GM21526 (cell line): ENCODE data around the gene CAPRIN2.

Source experiments
- ATAC-seq: cut with Tn5 transposase; IDR thresholded peaks from one replicate; pipeline ENCODE4 v1.9.1; 2021; ENCODE audit warnings: moderate library complexity; ENCODE audit not compliant: unreplicated experiment, low FRiP score

Gene CAPRIN2

GRCh38 chr12:30769802-30770201 is 15.1 kb upstream of the CAPRIN2 start:
- no peak for ATAC-seq

- ATAC-seq: no peak
Observed at GRCh38 chr12:30764251-30764650, 9.5 kb upstream of the CAPRIN2 start.

- ATAC-seq: no peak
Observed at GRCh38 chr12:30763053-30763452, 8.3 kb upstream of the CAPRIN2 start.

GRCh38 chr12:30761730-30762129 is 7.0 kb upstream of the CAPRIN2 start:
- ATAC-seq: no peak

- ATAC-seq: no peak
Observed at GRCh38 chr12:30757316-30757715, 2.6 kb upstream of the CAPRIN2 start.

GRCh38 chr12:30756074-30756473 is 1.3 kb upstream of the CAPRIN2 start:
- ATAC-seq: no peak

- no peak for ATAC-seq
Observed at GRCh38 chr12:30755395-30755762, 628 bp upstream of the CAPRIN2 start.

GRCh38 chr12:30754383-30754749 is 385 bp downstream of the CAPRIN2 start:
- ATAC-seq: no peak

- ATAC-seq: no peak
Observed at GRCh38 chr12:30753751-30754382, 884 bp downstream of the CAPRIN2 start.

GRCh38 chr12:30753233-30753632 is 1.5 kb downstream of the CAPRIN2 start:
- ATAC-seq: no peak

GRCh38 chr12:30752255-30752654 is 2.5 kb downstream of the CAPRIN2 start:
- ATAC-seq: no peak

GRCh38 chr12:30748147-30748546 is 6.6 kb downstream of the CAPRIN2 start:
- ATAC-seq: no peak

GRCh38 chr12:30746190-30746589 is 8.6 kb downstream of the CAPRIN2 start:
- ATAC-seq: no peak

- ATAC-seq: no peak
Observed at GRCh38 chr12:30744321-30744720, 10.4 kb downstream of the CAPRIN2 start.

- no peak for ATAC-seq
Observed at GRCh38 chr12:30740274-30740673, 14.5 kb downstream of the CAPRIN2 start.

- ATAC-seq: no peak
Observed at GRCh38 chr12:30739020-30739419, 15.7 kb downstream of the CAPRIN2 start.

- no peak for ATAC-seq
Observed at GRCh38 chr12:30732954-30733637, 21.7 kb downstream of the CAPRIN2 start.

- ATAC-seq: no peak
Observed at GRCh38 chr12:30730011-30730410, 24.7 kb downstream of the CAPRIN2 start.

- no peak for ATAC-seq
Observed at GRCh38 chr12:30729547-30729946, 25.2 kb downstream of the CAPRIN2 start.

GRCh38 chr12:30726647-30727046 is 28.1 kb downstream of the CAPRIN2 start:
- ATAC-seq: no peak

GRCh38 chr12:30725739-30726138 is 29.0 kb downstream of the CAPRIN2 start:
- ATAC-seq: no peak

GRCh38 chr12:30719060-30719459 is 35.7 kb downstream of the CAPRIN2 start:
- no peak for ATAC-seq
